CD4-positive, alpha-beta T cell treated with Interferon alpha-2 for 1 hour (primary cell): ENCODE data around the gene ONECUT3.
"Not testable (repeated sequence)": the region's sequence is repeated elsewhere in the genome, so short reads cannot be mapped to it uniquely, and the experiment has no call there.

Experiments used
- DNase-seq, 2 donors: peaks; one replicate each; pipeline ENCODE4 v3.0.0-alpha.2; 2020 to 2022

Gene ONECUT3

DNA sequence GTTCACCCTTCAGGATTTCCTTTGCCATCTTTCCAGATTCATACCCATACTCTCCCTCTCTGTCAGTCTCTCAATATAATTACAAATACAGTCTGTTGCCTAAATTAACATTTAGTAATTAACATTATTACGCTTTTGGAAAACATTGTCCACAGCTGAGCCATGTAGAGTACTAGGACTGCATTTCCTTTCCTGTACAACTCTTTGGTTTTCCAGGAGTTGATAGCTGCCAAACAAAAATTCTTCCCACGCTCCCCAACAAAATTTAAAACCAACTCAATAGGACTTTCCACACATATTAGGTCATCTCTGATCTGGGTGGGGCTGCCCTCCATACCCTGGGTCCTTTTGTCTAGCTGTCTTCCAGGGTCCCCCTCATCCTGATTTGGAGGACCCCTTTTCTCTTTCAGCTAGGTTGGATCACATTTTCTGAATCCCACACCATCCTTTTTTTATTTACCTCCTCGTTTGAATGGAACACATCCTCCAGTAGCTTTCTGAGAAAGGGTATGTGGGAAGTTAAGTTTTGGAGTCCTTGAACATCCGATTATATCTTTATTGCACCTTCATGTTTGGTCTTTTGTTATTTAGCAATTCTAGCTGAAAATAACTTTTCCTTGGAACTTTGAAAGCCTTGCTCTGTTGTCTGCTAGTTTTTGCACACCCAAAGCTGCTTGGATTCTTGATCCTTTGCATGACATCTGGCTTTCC, 17.7 kb downstream of the ONECUT3 start:
- DNase-seq, result no peak

DNA sequence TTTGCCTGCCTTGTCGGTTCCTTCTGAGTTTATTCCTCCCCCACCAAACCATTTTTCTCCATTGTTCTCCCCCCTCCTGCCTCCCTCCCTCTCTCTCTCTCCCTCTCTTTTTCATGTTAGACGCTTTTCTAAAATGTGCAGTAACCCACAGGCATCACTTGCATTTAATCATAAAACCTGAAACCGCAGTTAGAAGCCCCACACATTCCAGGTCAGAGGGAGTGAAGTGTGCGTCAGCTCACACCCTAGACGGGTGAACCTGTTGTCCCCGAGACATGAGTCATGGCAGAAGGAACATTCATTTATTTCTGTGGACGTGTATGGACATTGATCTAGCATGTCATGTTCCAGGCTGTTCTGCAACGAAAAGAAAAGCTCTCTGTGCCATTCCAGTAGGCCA, 19.9 kb downstream of the ONECUT3 start:
- no peak for DNase-seq

DNA sequence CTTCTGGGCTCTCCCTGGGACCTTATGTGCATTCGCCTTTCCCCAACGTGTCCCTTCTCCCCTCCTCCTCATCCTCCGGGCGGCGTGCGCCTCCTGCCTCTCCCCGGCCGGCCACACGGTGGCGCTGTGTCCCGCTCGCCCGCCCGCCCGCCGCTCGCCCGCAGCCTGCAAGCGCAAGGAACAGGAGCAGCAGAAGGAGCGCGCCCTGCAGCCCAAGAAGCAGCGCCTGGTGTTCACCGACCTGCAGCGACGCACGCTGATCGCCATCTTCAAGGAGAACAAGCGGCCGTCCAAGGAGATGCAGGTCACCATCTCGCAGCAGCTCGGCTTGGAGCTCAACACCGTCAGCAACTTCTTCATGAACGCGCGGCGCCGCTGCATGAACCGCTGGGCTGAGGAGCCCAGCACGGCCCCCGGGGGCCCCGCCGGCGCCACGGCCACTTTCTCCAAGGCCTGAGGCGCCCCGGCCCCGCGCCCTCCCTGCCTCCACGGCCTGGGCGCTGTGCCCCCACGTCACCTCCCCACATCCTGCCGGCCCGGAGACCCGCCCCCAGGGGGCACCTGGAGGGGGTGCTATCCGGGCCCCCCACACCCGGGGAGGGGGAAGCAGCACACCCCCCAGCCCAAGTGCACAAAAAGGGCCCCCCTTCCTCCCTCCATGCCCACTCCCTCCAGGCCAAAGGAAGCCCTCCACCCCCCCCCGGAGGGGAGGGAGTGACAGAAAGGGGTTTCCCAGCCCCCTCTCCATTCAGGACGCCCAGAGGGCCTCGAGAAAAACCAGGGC, 21.9 kb downstream of the ONECUT3 start:
- peak in 1 of 2 donors; percentile 10 for DNase-seq

DNA sequence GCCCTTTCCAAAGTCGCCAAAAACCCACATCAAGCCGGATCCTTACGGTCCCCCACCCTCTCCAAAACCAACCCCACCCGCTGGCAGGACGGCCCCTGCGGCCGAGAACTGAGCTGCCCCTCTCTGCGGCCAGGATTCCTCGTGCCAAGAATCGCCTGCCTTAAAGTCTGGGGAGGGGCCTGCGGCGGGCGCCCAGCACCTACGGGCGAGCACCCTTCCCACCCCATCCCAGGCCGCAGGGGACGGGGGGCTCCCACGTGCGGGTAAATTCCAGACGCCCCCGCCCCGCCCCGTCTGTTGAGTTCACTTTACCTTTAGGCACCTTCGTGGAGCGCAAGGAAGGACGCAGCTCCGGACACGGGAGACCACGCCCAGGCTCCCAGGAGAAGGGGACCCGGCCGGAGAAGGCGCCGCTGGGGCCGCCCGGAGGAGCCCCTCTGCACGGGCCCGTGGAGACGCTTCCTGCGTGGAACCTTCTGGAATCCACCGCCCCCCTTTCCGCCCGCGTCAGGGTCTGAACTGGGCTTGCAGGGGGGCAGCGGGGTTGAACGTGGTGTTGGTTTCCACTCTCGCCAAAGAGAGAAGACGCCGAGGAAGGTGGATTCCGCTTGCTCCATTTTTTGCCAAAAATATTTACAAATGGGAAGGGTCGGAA, 22.8 kb downstream of the ONECUT3 start:
- DNase-seq, result no peak

DNA sequence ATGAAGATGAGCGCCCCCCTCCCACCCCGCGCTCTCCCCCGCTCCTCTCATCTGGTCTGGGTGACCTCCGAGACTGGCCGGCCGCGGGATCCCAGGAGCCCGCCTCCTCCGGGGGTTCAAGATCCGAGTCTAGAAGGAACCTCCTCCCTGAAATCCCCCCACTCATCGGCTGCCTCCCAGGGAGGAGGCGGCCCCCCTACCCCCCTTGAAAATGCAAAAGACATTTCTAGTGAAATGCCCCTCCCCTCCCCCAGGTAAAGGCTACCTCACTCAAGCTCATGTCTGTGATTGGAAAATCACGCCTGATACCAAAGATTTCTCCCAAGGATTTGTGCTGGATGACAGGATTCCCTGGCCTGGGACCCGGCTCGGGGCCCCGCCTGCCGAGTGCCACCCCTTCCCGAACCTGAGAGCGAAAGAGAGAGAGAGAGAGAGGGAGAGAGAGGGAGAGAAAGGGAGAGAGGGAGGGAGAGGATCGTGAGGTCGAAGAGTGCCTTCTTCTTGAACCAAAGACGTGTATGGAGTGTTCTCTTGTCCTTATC, 23.4 kb downstream of the ONECUT3 start:
- DNase-seq, result no peak

DNA sequence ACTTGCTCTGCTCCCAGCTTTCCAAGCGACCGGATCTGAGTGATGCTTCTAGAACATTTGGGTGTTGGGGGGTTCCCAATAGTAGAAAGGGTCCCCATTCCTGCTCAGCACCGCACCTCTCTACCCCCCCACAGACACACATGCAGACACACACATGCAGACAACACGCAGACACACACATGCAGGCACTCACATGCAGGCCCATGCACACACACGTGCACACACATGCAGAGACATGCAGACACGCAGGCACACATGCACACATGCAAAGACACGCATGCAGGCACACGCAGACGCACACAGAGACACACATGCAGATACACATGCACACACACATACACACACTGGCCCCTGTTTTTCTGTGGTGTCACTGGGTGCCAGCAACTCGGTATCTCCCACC, 23.8 kb downstream of the ONECUT3 start:
- DNase-seq, result no peak

DNA sequence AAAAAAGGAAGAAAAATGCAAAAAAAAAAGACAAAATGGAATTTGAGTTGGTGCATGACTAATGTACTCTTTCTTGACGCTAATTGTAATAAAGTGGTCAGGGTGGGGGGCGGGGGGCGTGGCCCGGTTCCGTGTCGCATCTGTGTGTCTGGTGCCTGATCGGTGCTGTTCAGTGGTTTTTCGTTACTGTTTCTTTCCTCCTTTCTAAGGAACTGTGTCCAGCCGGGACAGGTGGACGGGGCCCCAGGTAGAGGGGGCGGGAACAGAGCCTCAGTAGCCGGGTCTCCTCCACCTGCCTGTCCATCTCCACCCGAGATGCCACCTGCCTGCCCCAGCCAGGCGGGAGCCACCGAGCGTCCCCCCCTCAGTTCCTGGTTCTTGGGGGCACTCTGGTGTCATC, 26.3 kb downstream of the ONECUT3 start:
- DNase-seq, result no peak

DNA sequence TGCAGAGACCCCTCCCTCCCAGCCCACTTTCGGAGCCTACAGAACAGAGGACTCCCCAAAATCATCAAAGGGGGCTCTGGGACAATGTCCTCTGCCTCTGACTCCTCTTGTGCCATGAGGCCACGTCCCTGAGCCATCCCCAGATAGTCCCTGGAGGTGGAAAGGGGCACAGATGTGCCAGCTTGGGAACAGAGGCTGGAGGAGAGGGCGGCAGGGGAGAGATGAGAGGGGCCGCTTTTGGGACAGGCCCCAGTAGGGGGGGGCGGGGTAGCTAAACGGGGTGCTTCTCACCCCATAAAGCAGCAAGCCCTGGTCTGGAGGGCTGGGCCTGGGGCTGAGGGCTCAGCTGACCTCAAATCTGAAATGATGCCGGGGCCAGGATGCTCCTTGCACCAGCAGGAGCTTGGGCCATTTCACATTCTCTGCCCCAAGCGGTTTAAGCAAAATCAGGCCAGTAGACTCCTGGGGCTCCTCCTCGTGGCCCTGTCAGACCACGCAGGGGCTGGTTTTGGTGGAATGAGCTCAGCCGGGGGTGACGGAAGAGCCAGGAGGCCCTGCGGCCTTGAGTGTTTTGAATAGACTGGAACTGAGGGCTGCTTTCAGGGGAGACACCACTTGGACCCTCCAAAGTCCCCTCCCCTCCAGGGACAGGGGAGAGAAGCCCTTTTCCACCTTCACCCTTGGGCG, 27.1 kb downstream of the ONECUT3 start:
- DNase-seq, result no peak

DNA sequence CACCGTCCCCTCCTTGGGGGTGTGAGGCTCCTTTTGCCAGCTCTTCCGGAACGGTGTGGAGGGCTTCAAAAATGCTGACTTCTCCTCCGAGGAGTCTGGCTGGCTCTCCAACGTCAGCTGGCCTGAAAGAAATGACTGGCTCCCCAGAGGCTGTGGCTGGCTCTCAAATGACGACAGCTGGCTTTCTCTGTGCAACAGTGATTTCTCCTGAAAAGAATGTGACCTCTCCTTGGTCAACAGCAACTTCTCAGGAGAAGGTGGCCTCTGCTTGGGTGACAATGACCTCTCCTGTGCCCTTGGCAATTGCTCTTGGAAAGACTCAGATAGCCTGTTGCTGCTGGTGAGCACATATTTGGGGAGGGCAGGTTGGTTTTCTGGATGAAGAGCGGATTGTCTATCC, 29.2 kb downstream of the ONECUT3 start:
- DNase-seq, result no peak

DNA sequence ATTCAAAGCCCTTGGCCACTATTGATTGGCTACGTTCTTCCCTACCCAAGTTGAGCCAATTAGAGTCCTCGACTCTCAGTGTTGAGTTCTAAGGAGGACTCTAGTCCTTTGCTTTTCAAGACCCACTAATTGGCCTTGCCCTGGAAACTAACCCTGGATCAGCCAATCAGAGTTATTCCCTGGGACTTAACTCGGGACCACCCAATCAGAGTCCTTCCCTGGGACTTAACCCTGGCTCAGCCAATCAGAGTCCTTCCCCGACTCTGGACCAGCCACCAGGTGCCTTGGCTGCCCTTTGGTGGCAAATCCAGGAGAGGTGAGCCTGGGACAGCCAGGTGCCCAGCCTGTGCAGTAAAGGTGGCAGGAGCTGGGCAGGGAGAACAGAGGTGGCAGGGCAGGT, 30.0 kb downstream of the ONECUT3 start:
- no peak for DNase-seq

DNA sequence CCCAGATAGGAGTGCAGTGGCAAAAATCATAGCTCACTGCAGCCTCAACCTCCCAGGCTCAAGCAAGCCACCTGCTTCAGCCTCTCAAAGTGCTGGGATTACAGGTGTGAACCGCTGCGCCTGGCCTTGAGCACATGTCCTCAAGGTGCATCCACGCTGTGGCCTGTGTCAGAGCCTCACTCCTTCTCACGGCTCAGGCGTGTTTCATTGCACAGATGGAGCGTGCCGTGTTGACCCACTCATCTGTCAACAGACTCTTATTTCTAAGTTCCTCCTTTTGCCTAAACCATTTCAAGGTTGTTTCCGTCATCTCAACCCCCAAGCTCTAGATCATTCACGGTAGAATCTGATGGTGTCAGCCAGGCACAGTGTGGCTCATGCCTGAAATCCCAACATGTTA, 30.6 kb downstream of the ONECUT3 start:
- no peak for DNase-seq

DNA sequence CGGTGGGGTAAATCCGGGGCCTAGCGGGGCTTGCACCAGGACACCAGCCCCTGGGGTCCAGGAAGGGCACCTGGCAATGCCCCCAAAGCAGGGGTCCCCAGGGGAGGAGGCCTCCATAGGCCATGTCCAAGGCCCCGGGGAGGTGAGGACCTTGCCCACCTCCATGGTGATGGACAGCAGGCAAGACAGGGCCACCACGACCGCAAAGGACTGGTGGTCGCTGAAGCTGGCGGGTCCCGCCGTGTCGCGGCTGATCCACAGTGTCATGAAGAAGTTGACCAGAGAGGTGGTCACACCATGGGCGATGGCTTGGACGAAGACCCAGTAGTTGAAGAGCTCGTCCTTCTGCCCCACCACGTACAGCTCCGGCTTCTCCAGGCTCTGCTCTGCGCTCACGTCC, 32.0 kb downstream of the ONECUT3 start:
- DNase-seq, result no peak

DNA sequence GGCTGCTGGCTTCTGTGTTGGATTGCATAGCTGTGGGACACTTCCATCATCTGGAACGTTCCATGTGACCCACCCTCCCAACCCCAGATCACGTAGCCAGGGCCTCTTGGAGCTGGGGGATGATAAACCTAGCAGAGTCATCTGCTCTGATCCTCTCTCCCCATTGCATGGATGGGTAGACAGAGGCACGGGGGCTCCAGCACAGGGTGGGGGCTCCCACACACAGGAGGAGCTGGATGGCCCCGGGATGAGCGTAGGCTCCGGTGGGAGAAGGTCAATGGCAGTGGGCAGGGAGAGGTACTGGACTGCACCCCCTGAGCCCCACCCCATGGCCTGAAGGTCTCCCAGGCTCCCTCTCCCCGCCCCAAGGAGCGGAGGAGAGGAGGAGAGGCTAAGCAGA, 33.4 kb downstream of the ONECUT3 start:
- DNase-seq, result no peak

DNA sequence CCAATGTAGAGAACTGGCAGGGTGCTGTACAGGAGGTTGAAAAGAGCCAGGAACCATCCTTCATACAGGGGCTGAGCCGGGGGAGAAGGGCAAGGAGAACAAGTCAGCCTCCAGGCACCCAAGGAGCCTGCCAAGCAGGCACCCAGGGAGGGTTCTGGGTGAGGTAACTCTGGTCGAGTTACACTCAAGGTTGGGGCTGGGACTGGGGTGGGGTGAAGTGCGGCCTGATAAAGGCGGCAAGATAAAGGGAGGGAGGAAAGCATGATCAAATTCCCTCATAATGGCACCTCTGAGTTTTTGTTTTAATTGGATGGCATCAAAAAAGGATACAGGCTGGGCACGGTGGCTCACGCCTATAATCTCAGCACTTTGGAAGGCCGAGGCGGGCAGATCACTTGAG, 33.8 kb downstream of the ONECUT3 start:
- no peak for DNase-seq

DNA sequence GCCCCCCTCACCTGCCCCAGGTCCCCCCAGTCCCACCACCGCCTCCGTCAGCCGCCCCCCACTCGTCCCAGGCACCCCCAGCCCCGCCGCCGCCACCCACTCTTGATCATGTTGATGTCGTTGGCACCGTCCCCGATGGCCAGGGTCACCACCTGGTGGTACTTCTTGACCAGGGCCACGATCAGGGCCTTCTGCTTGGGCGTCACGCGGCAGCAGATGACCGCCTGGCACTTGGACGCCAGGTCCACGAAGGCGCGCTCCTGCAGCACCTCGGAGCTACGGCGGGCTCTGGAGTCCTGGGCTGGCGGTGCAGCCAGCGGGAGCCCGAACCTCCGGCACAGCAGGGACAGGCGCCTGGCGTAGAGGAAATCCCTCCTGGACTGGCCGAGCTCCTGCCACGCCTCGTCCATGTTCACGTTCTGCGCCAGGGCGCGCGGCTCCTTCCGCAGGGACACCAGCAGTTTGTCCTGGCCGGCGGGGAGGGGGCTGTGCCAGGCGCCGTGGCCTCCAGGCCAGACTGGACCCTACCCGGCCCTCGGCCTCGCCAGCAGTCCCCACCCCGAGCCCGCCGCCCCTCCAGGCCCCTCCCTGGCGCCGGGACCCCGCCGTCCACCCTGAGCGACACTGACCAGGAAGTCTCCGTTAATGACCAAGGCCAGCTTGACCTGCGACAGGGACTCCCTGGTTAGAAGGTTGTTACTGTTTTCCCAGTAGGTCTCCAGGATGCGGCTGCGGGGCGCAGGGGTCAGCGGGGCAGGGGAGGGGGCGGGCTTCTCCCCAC, 36.1 kb downstream of the ONECUT3 start:
- no peak for DNase-seq

DNA sequence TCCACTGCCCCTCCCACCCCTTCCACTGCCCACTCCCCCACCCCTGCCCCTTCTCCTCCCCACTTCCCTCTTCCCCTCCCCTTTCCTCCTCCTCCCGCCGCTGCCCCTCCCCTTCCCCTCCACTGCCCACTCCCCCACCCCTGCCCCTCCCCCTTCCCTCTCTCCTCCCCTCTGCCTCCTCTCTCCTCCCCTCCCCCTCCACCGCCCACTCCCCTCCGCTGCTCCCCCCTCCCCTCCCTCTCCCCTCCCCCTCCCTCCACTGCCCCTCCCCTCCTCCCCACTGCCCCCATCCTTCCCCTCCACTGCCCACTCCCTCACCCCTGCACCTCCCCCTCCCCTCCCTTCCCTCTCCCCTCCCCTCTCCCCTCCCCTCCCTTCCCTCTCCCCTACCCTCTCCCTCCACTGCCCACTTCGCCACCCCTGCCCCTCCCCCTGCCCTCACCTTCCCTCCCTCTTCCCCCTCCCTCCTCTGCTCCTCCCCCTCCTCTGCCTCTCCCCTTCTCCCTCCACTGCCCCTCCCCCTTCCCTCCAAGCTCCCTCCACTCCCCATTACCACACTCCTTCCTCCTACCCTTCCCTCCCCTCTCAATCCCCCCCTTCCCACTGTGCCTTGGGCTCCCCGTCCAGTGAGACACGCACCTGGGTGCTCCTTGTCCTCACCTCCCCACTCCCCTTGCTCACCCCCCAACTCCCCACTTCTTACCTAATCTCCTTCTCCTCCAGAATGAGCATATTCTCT, 36.9 kb downstream of the ONECUT3 start:
- no peak for DNase-seq

DNA sequence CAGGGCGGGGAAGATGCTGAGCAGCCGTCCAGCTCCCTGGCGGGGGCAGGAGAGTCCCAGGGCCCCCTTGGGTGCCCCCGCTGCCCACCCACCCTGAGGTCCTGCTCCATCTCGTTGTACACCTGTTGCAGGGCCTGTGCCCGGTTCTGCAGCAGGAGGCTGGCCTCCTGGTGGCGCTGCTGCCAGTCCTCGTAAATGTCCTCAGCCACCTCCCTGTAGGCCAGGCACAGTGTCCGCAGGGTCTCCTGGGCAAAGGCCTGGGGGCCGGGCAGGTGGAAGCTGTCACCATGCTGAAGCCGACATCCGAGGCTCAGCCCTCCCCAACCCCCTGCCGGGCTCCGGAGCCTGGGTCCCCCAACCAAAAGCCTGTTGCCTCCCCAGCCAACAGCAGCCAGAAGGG, 38.6 kb downstream of the ONECUT3 start:
- no peak for DNase-seq

DNA sequence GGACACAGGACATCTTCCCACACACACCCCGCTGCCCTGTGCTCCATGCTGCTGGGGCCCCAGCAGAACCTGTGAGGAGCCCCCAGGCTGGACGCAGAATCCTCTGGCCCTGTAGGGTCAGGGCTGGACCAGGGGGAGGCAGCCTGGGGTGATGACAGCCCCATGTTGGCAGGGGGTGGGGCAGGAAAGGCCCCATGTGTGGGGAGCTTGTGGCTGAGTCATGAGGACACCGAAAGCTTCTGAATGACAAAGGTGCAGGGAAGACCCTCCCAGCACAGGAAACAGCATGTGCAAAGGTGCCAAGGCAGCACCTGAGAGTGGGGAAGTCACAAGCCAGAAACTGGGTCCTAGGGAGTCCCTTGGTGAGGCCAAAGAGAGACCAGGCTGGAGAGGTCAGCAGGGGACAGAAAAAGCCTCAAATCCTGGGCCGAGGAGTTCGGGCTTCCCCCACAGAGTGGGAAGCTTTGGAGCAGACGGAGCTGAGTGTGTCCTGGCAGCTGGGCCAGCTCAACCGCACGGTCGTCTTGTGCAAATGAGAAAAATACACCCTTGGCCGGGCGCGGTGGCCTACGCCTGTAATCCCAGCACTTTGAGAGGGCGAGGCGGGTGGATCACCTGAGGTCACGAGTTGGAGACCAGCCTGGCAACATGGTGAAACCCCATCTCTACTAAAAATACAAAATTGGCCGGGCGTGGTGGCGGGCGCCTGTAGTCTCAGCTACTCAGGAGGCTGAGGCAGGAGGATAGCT, 41.3 kb downstream of the ONECUT3 start:
- no peak for DNase-seq

DNA sequence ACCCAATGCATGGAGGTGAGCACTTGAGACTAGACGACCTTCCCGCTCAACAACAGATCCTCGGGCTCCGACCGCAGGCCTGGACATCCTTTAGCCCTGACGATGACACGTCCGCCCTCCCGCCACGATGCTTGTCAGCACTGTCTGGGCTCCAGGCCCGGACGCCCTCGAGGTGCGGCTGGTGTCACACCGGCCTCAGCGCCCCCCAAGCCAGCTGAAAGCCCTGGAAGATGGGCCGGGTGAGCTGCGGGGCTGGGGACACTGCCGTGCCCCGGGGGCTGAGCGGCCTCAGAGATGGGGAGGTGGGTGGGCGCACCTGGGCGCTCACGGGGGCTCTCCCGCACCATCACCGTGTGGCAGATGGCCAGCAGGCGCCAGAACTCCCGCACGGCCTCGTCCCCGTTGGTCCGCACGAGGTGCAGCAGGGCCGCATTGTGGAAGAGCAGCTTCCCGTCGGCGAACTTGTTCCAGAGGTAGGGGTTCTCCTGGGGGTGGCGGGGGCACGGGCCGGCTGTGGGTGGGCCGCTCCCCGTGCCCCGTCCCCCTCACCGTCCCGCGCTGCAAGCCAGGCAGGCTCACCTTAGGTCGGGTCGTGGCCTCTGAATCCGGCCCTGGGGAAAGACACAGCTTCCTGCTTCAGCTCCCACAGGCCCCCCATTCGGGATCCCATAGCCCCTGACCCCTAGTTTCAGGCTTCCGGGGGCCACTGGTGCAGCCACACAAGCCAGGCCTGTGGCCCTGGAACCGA, 43.3 kb downstream of the ONECUT3 start:
- no peak for DNase-seq

DNA sequence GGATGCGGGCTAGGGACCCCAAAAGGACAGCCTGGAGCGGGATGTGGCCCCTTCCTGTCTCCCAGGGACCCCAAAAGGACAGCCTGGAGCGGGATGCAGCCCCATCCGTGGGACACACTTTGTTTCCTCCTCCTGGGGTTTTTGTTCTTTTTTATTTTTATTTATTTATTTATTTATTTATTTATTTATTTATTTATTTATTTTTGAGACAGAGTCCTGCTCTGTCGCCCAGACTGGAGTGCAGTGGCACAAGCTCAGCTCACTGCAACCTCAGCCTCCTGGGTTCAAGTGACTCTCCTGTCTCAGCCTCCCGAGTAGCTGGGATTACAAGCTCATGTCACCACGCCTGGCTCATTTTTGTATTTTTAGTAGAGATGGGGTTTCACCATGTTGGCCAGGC, 44.0 kb downstream of the ONECUT3 start:
- DNase-seq, result not testable (repeated sequence)
